HEK293T (cell line): Measurements from ENCODE around the gene GABBR2.

Experiments used
- ARNT ChIP-seq: fragments of 450-650 bp; IDR thresholded peaks from 2 replicates; pipeline ENCODE4 v1.6.1; 2017; ENCODE audit warnings: mild to moderate bottlenecking
- BHLHE40 ChIP-seq: fragments of 450-650 bp; IDR thresholded peaks from 2 replicates; pipeline ENCODE4 v1.6.1; 2016; ENCODE audit warnings: mild to moderate bottlenecking, moderate library complexity, borderline replicate concordance
- CTBP1 ChIP-seq: fragments of 450-650 bp; IDR thresholded peaks from 2 replicates; pipeline ENCODE4 v1.6.1; 2016; ENCODE audit warnings: borderline replicate concordance
- ELF4 ChIP-seq: fragments of 450-650 bp; IDR thresholded peaks from 2 replicates; pipeline ENCODE4 v1.6.1; 2017; ENCODE audit warnings: antibody characterized with exemption
- FOXA1 ChIP-seq: fragments of 450-650 bp; IDR thresholded peaks from 2 replicates; pipeline ENCODE4 v1.6.1; 2016; ENCODE audit warnings: mild to moderate bottlenecking
- FOXK2 ChIP-seq: fragments of 450-650 bp; IDR thresholded peaks from 2 replicates; pipeline ENCODE4 v1.6.1; 2016; ENCODE audit warnings: mild to moderate bottlenecking
- FOXM1 ChIP-seq: fragments of 450-650 bp; IDR thresholded peaks from 2 replicates; pipeline ENCODE4 v1.6.1; 2017; ENCODE audit warnings: mild to moderate bottlenecking, borderline replicate concordance
- HDGF ChIP-seq: fragments of 450-650 bp; IDR thresholded peaks from 2 replicates; pipeline ENCODE4 v1.6.1; 2017; ENCODE audit warnings: antibody characterized with exemption, borderline replicate concordance
- L3MBTL2 ChIP-seq: fragments of 450-650 bp; conservative IDR thresholded peaks from 2 replicates; pipeline ENCODE4 v1.6.1; 2016; ENCODE audit warnings: mild to moderate bottlenecking
- NFRKB ChIP-seq: fragments of 450-650 bp; IDR thresholded peaks from 2 replicates; pipeline ENCODE4 v1.6.1; 2016; ENCODE audit warnings: mild to moderate bottlenecking, moderate library complexity
- SUZ12 ChIP-seq: fragments of 450-650 bp; IDR thresholded peaks from 2 replicates; pipeline ENCODE4 v1.6.1; 2016; ENCODE audit warnings: mild to moderate bottlenecking
- TARDBP ChIP-seq: fragments of 450-650 bp; IDR thresholded peaks from 2 replicates; pipeline ENCODE4 v1.6.1; 2016

- no peak for TF ChIP-seq CTBP1
- TF ChIP-seq ELF4, result no peak
- TF ChIP-seq NFRKB, result no peak
- no peak for TF ChIP-seq ARNT
- TF ChIP-seq HDGF, result no peak
- no peak for TF ChIP-seq SUZ12
- no peak for TF ChIP-seq BHLHE40
- TF ChIP-seq FOXA1, result no peak
- TF ChIP-seq L3MBTL2, result no peak
- no peak for TF ChIP-seq FOXM1
- TF ChIP-seq FOXK2, result no peak
- no peak for TF ChIP-seq TARDBP
Measured at GRCh38 chr9:98642661-98643312, 65.9 kb downstream of the GABBR2 start.
